ENCODE data around the gene MVD.
"Not testable (repeated sequence)": the region's sequence is repeated elsewhere in the genome, so short reads cannot be mapped to it uniquely, and the experiment has no call there.

Gene MVD

DNA sequence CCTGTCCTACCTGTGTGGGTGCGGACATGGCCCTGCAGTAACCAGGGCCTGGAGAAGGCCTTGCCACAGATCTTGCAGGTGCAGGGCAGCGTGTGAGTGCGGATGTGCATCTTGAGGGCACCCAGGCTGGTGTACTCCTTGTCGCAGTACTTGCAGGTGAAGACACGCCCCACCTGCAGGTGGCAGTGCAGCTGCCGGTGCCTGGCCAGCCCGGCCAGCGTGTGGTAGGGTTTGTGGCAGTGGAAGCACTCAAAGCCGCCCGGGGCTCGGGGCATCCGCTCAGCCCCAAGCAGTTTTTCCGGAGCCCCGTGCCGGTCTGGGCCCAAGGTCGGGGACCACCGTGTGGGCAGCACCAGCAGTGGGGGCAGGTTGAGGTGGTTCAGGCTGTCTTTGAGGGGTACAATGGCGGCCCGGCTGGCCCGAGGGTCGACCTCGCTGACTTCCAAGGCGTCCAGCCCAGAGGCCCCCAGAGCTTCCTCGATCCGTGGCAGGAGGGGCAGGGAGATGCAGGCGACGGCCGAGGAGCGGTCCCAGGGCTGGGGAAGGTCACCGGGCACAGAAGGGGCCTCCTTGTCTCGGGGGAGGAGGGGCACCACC lies 18.3 kb upstream of the MVD start:
- no peak for DNase-seq

DNA sequence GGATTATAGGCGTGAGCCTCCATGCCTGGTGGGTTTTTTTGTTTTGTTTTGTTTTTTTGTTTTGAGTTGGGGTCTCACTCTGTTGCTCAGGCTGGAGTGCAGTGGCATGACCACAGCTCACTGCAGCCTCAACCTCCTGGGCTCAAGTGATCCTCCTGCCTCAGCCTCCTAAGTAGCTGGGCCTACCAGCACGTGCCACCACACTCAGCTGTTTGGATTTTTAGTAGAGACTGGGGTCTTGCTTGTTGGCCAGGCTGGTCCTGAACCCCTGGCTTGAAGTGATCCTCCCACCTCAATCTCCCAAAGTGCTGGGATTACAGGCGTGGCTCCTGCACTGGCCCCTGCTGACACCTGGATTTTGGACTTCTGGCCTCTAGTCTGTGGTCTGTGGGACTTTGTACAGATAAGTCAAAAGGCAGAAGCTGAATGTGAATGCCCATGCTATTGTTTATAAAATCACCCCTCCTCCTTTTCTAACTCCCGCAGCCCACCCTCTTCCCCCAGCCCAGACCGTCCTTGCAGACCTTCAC lies 17.7 kb upstream of the MVD start:
- no peak for DNase-seq

DNA sequence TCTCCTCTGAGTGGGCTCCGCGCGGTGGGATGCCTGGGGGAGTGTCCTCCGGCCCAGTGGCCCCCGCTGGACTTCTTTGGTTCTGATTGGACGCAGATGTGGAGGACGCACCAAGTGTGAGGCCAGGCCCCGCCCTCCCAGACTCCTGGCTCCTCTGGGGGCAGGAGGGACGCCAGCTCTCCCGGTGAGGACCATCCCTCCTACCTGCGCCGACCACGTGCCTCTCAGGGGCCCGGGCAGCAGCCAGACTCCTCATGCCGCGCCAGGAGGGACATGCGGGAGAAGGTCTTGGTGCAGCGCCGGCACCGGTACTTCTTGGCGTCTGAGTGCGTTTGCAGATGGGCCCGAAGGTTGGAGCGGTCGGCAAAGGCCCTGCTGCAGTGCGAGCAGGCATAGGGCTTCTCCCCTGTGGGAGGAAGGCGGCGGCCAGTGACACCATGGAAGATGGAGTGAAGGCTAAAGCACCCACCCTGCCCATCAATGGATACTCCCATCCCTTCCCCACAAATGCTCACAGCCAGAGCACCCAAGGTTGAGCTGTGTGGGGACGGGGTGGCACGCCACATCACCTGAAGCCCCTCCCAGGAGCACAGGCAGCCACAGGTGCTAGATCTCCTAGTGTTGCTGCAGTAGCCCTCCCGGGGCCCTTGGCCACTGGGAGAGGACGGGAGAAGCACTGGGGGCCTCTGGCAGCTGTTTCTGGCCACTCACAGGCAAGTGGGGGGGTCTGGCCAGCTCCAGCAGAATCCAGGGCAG lies 15.5 kb upstream of the MVD start:
- no peak for DNase-seq

- no peak for DNase-seq
Observed at GRCh38 chr16:88677721-88678120, 14.8 kb upstream of the MVD start.

- DNase-seq, result no peak
Observed at GRCh38 chr16:88676502-88677242, 13.8 kb upstream of the MVD start.

- no peak for DNase-seq
Observed at GRCh38 chr16:88673716-88674379, 11.0 kb upstream of the MVD start.

GRCh38 chr16:88672776-88673175 lies 9.9 kb upstream of the MVD start:
- no peak for DNase-seq

DNA sequence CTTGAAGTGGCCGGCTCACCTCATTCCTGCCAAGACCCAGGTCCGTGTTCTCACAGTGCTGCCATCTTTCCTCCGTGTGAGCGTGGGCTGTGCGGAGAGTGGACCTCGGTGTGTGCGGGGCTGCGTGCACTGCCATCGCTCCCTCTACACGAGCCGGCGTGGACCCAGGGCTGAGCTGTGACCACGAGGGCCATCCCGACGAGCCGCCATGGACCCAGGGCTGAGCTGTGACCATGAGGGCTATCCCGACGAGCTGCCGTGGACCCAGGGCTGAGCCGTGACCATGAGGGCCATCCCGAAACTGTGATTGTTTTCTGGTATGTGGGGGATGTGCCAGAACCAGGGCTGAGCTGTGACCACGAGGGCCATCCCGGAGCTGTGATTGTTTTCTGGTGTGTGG lies 8.9 kb upstream of the MVD start:
- no peak for DNase-seq

DNA sequence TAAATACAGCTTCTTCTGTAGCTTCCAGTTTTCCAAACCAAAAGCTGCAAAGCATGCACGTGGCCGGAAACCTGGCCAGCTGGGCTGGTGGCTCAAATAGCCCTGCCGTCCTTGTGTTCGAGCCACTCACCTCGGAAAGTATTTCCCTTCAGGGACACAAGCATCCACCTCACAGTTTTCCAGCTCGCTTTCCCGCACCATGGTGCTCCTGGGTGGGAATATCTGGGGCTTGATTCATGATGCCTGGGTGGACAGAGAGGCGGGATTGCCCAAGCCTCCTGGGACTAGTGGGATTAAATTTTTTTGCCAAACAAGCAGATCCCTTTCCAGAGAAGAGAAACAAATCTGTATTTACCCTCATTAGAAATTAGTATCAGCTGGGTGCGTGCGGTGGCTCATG lies 7.1 kb upstream of the MVD start:
- no peak for DNase-seq

GRCh38 chr16:88669493-88669892 lies 6.6 kb upstream of the MVD start:
- not testable (repeated sequence) for DNase-seq

DNA sequence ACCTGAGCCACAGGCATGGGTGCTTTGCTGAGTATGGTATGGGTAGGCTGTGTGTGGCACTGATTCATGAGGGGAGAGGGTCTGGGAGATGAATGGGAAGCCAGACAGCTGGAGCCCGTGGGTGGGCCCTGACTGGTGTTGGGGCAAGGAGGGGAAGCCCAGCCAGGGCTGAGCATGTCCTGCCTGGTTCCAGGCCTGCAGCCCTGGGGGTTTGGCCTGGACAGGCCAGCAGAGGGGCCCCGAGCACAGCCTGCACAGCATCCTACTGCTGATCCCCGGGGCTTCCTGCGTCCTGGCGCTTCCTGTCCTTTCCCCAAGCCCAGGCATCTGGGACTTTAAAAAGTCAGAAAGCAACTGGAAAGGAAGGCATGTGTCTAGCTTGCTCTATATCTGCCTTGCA lies 4.6 kb upstream of the MVD start:
- DNase-seq, result no peak

DNA sequence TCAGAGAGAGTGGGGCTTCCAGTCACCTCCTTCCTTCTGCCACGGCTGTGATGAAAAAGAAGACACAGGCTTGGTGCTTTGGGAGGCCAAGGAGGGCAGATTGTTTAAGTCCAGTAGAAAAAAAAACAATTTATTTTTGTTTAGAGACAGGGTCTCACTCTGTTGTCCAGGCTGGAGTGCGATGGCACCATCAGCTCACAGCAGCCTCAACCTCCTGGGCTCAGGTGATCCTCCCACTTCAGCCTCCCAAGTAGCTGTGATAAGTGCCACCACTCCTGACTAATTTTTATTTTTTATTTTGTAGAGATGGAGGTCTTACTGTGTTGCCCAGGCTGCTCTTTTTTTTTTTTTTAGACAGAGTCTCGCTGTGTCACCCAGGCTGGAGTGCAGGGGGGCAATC lies 2.7 kb upstream of the MVD start:
- no peak for DNase-seq

DNA sequence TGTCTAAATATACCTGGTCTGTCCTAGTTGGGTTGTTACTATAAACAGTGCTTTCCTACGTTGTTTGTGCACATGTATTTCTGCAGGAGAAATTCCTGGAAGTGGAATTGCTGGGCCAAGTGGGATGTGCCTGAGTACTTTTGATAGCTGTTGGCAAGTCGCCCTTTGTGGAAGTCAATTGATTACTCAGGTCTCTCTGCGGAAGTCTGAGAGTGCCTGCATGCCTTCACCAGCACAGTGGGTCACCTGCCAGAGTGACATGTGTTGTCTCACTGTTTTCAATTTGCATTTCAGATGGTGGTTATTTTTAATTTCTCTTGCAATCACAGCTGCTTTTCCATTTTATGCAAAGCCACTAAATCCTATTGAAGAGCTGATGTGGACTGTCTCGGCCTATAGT lies 2.3 kb upstream of the MVD start:
- no peak for DNase-seq

- DNase-seq, result no peak
Observed at GRCh38 chr16:88662222-88662842, 559 bp downstream of the MVD start.

DNA sequence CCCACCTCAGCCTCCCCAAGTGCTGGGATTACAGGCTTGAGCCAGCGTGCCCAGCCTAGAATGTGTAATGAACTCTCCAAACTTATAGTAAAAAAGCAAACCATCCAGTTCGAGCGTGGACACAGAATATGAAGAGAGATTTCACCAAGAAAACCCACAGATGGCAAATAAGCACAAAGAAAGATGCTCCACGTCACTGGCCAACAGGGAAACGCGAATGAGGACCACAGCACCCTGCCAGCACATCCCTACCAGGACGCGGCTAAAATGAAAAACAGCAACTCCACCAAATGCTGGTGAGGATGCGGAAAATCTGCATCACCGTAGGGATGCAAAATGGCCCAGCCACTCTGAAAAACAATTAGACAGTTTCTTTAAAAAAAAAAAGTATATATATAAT lies 1.4 kb downstream of the MVD start:
- no peak for DNase-seq

DNA sequence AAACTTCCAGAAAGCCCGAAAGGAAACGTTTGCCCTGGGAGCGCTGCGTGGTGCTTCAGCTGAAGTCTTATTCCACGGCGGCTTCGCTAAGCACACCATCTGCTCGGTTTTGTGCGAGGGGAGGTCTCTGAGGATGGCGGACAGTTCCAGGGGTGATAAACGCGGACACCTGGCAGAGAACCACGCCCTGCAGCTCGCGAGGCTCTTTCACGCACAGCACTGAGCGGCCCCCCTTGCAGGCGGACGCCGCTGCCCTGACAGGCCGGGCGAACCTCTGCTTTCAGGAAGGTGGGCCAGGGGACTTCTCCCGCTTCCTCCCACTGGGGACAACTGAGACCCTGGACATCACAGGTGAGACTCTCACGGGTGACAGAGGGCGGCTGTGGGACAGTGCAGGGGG lies 3.7 kb downstream of the MVD start:
- DNase-seq, result no peak

- DNase-seq, result no peak
Observed at GRCh38 chr16:88658714-88659113, 4.2 kb downstream of the MVD start.

DNA sequence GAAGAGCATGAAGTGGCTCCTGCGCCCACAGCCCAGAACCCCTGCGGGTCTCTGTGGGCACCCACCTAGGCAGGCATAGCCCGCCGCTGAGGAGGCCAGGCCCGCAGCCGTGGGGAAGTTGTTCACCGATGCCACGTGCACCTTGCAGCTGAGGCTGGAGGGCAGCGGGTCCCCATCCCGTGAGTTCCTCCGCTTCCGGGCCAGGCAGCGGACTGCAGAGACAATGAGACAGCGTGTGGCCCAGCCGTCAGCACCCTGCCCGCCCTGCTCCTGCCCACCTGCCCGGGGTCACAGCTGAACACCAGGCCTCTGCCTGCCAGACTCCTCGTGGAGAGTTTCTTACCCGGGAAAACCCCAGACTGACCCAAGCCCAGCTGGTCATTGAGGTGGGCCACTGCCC lies 5.5 kb downstream of the MVD start:
- no peak for DNase-seq

- no peak for DNase-seq
Observed at GRCh38 chr16:88656291-88656980, 6.5 kb downstream of the MVD start.

GRCh38 chr16:88655733-88656281 lies 7.1 kb downstream of the MVD start:
- no peak for DNase-seq

- DNase-seq, result no peak
Observed at GRCh38 chr16:88655053-88655732, 7.7 kb downstream of the MVD start.
